ENCODE results near the gene FUT6.
"Not testable (repeated sequence)": the region's sequence is repeated elsewhere in the genome, so short reads cannot be mapped to it uniquely, and the experiment has no call there.

The FUT6 gene, protein sequence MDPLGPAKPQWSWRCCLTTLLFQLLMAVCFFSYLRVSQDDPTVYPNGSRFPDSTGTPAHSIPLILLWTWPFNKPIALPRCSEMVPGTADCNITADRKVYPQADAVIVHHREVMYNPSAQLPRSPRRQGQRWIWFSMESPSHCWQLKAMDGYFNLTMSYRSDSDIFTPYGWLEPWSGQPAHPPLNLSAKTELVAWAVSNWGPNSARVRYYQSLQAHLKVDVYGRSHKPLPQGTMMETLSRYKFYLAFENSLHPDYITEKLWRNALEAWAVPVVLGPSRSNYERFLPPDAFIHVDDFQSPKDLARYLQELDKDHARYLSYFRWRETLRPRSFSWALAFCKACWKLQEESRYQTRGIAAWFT

GRCh38 chr19:5839065-5840017 lies at the start of gene FUT6:
Gene FUT6, minus strand, starts transcription at chr19:5839702. Its CDS starts 7,135 bp downstream, at chr19:5832567.
- DNase-seq: no peak

- DNase-seq: not testable (repeated sequence)
Observed at GRCh38 chr19:5884065-5884811, 44.7 kb upstream of the FUT6 start.

- not testable (repeated sequence) for DNase-seq
Observed at GRCh38 chr19:5883157-5883873, 43.8 kb upstream of the FUT6 start.

- DNase-seq: no peak
Observed at GRCh38 chr19:5882421-5882968, 43.0 kb upstream of the FUT6 start.

DNA sequence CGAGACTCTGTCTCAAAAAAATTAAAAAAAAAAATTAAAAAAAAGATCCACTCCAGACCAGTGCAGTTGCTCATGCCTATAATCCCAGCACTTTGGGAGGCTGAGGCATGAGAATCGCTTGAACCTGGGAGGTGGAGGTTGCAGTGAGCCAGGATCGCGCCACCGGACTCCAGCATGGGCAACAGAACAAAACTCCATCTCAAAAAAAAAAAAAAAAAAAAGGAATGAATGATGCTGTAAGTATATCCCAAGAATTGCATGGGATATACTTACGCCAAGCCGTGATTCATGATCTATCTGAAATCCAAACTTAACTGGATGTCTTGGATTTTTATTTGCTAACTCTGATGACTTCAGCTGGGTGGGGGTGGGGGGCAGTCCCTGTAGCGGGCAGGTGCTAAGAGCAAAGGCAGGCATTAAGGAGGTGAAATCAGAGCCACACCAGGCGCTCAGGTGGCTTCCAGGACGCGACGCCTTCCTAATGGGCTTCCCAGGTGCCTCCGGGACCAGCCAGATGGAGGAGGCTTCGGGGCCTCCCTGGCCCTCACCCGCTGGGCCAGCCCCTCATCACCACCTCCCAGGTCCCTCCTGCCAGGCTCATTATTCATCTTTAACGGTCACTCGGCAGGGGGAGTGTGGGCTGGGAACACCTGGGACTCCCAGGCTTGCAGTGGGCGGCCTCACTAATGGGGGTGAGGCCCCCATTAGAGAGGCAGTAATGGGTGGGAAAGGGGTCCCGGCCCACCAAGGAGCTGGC lies 42.2 kb upstream of the FUT6 start:
- no peak for DNase-seq

DNA sequence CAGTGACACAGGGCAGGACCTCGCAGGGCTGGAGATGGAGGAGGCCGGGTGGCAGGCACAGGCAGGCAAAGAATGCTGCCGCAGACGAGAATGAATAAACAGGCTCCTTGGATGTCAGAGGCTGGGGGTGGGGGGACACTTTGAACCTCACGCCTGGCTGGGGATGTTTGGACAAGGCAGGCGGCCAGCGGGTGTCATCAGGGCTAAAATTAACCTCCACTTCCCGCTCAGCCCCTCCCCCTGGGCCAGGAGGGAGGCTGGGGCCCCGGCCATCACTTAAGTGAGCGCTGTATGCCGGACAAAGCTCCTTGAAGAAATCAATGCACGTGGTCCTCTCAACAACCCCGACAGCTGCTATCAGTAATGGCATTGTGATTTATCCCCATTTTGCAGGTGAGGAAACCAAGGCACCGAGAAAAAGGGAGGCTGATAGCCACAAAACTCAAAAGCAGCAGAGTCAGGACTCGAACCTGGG lies 41.1 kb upstream of the FUT6 start:
- DNase-seq: no peak

DNA sequence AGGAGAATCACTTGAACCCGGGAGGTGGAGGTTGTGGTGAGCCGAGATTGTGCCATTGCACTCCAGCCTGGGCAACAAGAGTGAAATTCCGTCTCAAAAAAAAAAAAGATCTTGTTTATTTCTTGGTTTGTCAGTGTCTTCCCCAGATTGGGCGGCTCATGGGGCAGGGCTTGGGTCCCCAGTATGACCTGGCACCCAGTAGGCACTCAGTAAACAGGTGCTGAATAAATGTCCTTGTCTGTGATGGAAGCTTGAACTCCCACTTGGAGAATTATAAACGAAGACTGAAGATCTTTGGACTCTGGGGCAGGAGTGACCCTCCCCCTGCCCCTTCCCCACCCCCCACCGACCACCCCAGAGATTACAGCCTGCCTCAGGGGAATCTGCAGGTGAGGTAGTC lies 40.7 kb upstream of the FUT6 start:
- no peak for DNase-seq

GRCh38 chr19:5877882-5878281 lies 38.4 kb upstream of the FUT6 start:
- no peak for DNase-seq

GRCh38 chr19:5877427-5877826 lies 37.9 kb upstream of the FUT6 start:
- no peak for DNase-seq

- not testable (repeated sequence) for DNase-seq
Observed at GRCh38 chr19:5874496-5874895, 35.0 kb upstream of the FUT6 start.

DNA sequence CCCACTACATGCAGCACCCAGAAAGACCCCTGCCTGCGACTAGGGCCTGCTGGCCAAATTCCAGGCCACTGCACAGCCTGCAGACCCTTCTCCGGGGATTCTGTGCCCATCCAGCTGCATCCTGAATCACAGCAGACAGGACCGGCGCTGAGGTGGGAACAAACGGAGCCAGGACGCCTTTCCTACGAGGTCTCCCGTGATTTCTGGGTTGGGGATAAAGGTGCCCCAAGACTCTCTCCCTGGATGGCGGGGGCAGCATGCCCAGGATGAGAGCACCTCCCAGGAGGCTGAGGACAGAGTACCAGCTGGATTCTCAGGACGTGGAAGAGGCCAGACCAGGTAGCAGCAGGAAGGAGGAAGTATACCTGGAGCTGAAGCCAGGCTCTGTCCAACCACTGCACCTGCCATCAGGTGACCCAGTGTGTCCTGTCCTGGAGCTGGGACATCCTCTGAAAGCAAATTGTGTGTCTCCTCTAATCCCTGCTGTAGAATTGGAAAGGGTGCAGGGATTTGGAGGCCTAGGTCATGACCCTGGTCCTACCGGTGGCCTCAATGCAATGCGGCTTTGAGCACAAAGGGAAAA lies 34.2 kb upstream of the FUT6 start:
- no peak for DNase-seq

DNA sequence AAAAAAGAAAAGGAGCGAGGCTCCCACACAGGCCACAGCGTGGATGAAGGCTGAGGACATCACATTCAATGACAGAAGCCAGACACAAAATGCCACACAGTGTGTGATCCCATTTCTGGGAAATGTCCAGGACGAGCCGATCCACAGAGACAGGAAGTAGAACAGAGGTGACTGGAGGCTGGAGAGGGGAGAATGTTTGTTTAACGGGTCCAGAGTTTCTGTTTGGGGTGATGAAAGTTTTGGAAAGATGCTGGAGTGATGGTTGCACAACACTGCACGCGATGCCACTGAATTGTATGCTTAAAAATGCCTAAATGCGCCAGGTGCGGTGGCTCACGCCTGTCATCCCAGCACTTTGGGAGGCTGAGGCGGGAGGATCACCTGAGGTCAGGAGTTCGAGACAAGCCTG lies 31.5 kb upstream of the FUT6 start:
- no peak for DNase-seq

DNA sequence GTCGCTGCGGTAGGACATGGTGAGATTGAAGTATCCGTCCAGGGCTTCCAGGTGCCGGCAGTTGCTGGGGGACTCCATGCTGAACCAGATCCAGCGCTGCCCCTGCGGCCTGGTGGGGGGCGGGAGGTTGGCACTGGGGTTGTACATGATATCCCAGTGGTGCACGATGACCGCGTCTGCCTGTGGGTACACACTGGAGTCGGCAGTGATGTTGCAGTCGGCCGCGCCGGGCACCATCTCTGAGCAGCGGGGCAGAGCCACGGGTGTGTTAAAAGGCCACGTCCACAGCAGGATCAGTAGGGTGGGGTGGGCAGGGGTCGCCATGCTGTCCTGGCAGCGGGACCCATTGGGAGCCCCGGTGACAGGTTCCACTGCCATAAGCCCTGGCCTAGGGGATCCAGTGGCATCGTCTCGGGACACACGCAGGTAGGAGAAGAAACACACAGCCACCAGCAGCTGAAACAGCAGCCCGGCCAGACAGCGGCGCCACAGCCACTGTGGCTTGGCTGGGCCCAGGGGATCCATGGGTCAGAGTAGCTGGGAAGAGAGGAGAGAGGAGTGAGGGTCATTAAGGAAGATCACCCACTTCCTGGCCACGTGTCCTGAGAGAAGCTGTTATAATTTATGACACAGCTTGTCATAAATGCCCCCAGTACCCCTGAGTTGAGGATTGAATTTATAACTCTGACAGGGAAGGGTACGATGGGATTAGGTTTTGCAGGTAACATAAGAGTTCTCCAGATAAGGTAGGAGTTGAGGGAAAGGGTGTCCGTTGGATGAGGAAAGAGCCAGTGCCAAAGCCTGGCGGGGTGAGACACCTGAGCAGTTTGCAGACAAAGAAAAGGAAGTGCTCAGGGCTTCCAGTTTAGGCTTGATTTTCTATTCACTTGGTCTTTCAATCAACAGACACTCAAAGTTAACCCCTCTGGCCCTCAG lies 28.0 kb upstream of the FUT6 start:
- DNase-seq: no peak

- DNase-seq: no peak
Observed at GRCh38 chr19:5865772-5866171, 26.3 kb upstream of the FUT6 start.

- no peak for DNase-seq
Observed at GRCh38 chr19:5864725-5865486, 25.4 kb upstream of the FUT6 start.

GRCh38 chr19:5864013-5864720 lies 24.7 kb upstream of the FUT6 start:
- DNase-seq: no peak

GRCh38 chr19:5863030-5863665 lies 23.6 kb upstream of the FUT6 start:
- DNase-seq: no peak

Measured in NCI-H774 (cell line).